Astrocyte (in vitro differentiated cells and primary cell): ENCODE measurements around the gene PLP1. TPM values are rescaled to one million over a fixed set of nuclear protein-coding genes. Genes with fewer than 3 reads are reported as not detected.
"Not testable (repeated sequence)": the region's sequence is repeated elsewhere in the genome, so short reads cannot be mapped to it uniquely, and the experiment has no call there.

Experiments used
- DNase-seq: peaks from one replicate; pipeline ENCODE4 v3.0.0-alpha.2; 2010; ENCODE audit warnings: low read depth
- FAIRE-seq: peaks from 2 replicates; lab custom pipeline; 2011; peaks lifted over from hg19 to GRCh38; lab: Jason Lieb, UNC
- H2AFZ ChIP-seq: 2 replicates; pipeline ENCODE4 v1.6.0; 2012; ENCODE audit warnings: low read depth, low read length, inconsistent platforms
- H3K27ac ChIP-seq: 2 replicates; pipeline ENCODE4 v1.5.1; 2011; ENCODE audit warnings: low read depth, low read length, inconsistent platforms
- H3K27me3 ChIP-seq: 2 replicates; pipeline ENCODE4 v1.6.0; 2011; ENCODE audit warnings: low read length, inconsistent platforms; ENCODE audit not compliant: insufficient read depth
- H3K36me3 ChIP-seq: 2 replicates; pipeline ENCODE4 v1.5.1; 2011; ENCODE audit warnings: low read length, inconsistent platforms; ENCODE audit not compliant: insufficient read depth
- H3K4me1 ChIP-seq: 2 replicates; pipeline ENCODE4 v1.5.1; 2011; ENCODE audit warnings: low read length, inconsistent platforms; ENCODE audit not compliant: insufficient read depth
- H3K4me2 ChIP-seq: 2 replicates; pipeline ENCODE4 v1.6.0; 2012; ENCODE audit warnings: low read length, inconsistent platforms
- H3K4me3 ChIP-seq: 2 replicates; pipeline ENCODE4 v1.5.1; 2011; ENCODE audit warnings: low read depth, mild to moderate bottlenecking, low read length, inconsistent platforms; ENCODE audit not compliant: insufficient read depth
- H3K79me2 ChIP-seq: 2 replicates; pipeline ENCODE4 v1.6.0; 2012; ENCODE audit warnings: mild to moderate bottlenecking, low read length, inconsistent platforms; ENCODE audit not compliant: insufficient read depth
- H3K9ac ChIP-seq: 2 replicates; pipeline ENCODE4 v1.6.0; 2012; ENCODE audit warnings: mild to moderate bottlenecking, low read length, inconsistent platforms
- H3K9me3 ChIP-seq: 2 replicates; pipeline ENCODE4 v1.5.1; 2012; ENCODE audit warnings: low read depth, mild to moderate bottlenecking, low read length, inconsistent platforms; ENCODE audit not compliant: insufficient read depth
- H4K20me1 ChIP-seq: 2 replicates; pipeline ENCODE4 v1.6.0; 2012; ENCODE audit warnings: low read length, inconsistent platforms; ENCODE audit not compliant: insufficient read depth
- H3K27ac Mint-ChIP-seq: one replicate; pipeline ENCODE4 v1.8.0; 2021; ENCODE audit warnings: mild to moderate bottlenecking, mixed read lengths; ENCODE audit not compliant: unreplicated experiment
- H3K27me3 Mint-ChIP-seq: one replicate; pipeline ENCODE4 v1.8.0; 2021; ENCODE audit warnings: low read depth, mixed read lengths; ENCODE audit not compliant: unreplicated experiment
- H3K36me3 Mint-ChIP-seq: one replicate; pipeline ENCODE4 v1.8.0; 2021; ENCODE audit warnings: low read depth, mixed read lengths; ENCODE audit not compliant: unreplicated experiment
- H3K4me1 Mint-ChIP-seq: one replicate; pipeline ENCODE4 v1.8.0; 2021; ENCODE audit warnings: low read depth, mixed read lengths; ENCODE audit not compliant: unreplicated experiment
- H3K4me3 Mint-ChIP-seq: one replicate; pipeline ENCODE4 v1.8.0; 2021; ENCODE audit warnings: mild to moderate bottlenecking, moderate library complexity, mixed read lengths; ENCODE audit not compliant: unreplicated experiment
- H3K9me3 Mint-ChIP-seq: one replicate; pipeline ENCODE4 v1.8.0; 2021; ENCODE audit warnings: mild to moderate bottlenecking, mixed read lengths; ENCODE audit not compliant: unreplicated experiment
- CTCF ChIP-seq: IDR thresholded peaks from 2 replicates; pipeline ENCODE4 v1.5.1; 2011; ENCODE audit warnings: low read depth, mild to moderate bottlenecking, inconsistent platforms, low read length, moderate library complexity; ENCODE audit not compliant: insufficient read depth
- EZH2 ChIP-seq: IDR thresholded peaks from 2 replicates; pipeline ENCODE4 v1.6.1; 2012; ENCODE audit warnings: mild to moderate bottlenecking, low read length, inconsistent platforms; ENCODE audit not compliant: insufficient read depth
- total RNA-seq: library from RNA; stranded (reverse); gene quantifications from 2 replicates; pipeline ENCODE4 v1.2.1, GENCODE V29; 2021

PLP1 gene
- total RNA-seq, 1 donor from 2014 or later = 5.2 TPM

GRCh38 chrX:103817502-103817901 is 40.9 kb downstream of the PLP1 start:
- Mint-ChIP-seq H3K27me3 (no peaks in the 10 kb centered on the region), H3K9me3 (no peaks in the 10 kb centered on the region), H3K27ac (no peak overlapping the region), H3K36me3 (no peaks in the 10 kb centered on the region), H3K4me1 (no peaks in the 10 kb centered on the region), H3K4me3 (no peak overlapping the region)
- FAIRE-seq (no peak), DNase-seq (no peak)
- no peaks in the 10 kb centered on the region for H4K20me1 ChIP-seq
- H3K9ac ChIP-seq = no peak overlapping the region
- TF ChIP-seq CTCF = peak; percentile 44
- TF ChIP-seq EZH2 = no peak
- H3K4me1 ChIP-seq = no peaks in the 10 kb centered on the region
- H2AFZ ChIP-seq = no peak overlapping the region
- H3K9me3 ChIP-seq = no peaks in the 10 kb centered on the region
- H3K27me3 ChIP-seq = no peaks in the 10 kb centered on the region
- no peak overlapping the region for H3K27ac ChIP-seq
- no peaks in the 10 kb centered on the region for H3K79me2 ChIP-seq
- H3K4me2 ChIP-seq = no peak overlapping the region
- no peaks in the 10 kb centered on the region for H3K36me3 ChIP-seq
- H3K4me3 ChIP-seq = no peak overlapping the region

- H3K4me1 Mint-ChIP-seq = peaks cover 9% of the 10 kb centered on the region
- H3K9me3 Mint-ChIP-seq = no peaks in the 10 kb centered on the region
- Histone ChIP-seq H3K27ac (no peak overlapping the region), H3K79me2 (no peaks in the 10 kb centered on the region), H3K4me1 (no peaks in the 10 kb centered on the region), H3K9ac (no peak overlapping the region), H3K4me3 (no peak overlapping the region), H3K27me3 (no peaks in the 10 kb centered on the region), H4K20me1 (no peaks in the 10 kb centered on the region), H3K36me3 (no peaks in the 10 kb centered on the region), H3K4me2 (no peak overlapping the region), H3K9me3 (no peaks in the 10 kb centered on the region), H2AFZ (no peak overlapping the region)
- no peak for FAIRE-seq
- TF ChIP-seq CTCF (no peak), EZH2 (no peak)
- H3K27me3 Mint-ChIP-seq = no peaks in the 10 kb centered on the region
- no peak overlapping the region for H3K4me3 Mint-ChIP-seq
- no peaks in the 10 kb centered on the region for H3K36me3 Mint-ChIP-seq
- DNase-seq = no peak
- no peak overlapping the region for H3K27ac Mint-ChIP-seq
Observed at GRCh38 chrX:103818842-103819619, 42.4 kb downstream of the PLP1 start.

- H2AFZ ChIP-seq, H3K36me3 Mint-ChIP-seq, H3K36me3 ChIP-seq, DNase-seq, H3K4me3 ChIP-seq, H3K79me2 ChIP-seq, H3K4me2 ChIP-seq, H4K20me1 ChIP-seq, FAIRE-seq, H3K27me3 ChIP-seq, H3K27ac Mint-ChIP-seq, H3K27ac ChIP-seq, H3K4me1 ChIP-seq, H3K9ac ChIP-seq, H3K4me3 Mint-ChIP-seq, H3K9me3 Mint-ChIP-seq, H3K27me3 Mint-ChIP-seq, H3K9me3 ChIP-seq: not testable (repeated sequence)
- peaks cover 11% of the 10 kb centered on the region for H3K4me1 Mint-ChIP-seq
Observed at GRCh38 chrX:103820802-103821201, 44.2 kb downstream of the PLP1 start.
